Activated T-cell treated with anti-CD3 and anti-CD28 coated beads, Interleukin-2, amount 50 U/mL, for 24 hours (primary cell): ENCODE data around the gene APPL1.

Experiments
- DNase-seq: peaks from one replicate; pipeline ENCODE4 v3.0.0-alpha.2; 2020
- H3K27ac Mint-ChIP-seq: 2 replicates; pipeline ENCODE4 v1.8.0; 2020; ENCODE audit warnings: mild to moderate bottlenecking, mixed read lengths
- H3K27me3 Mint-ChIP-seq: 2 replicates; pipeline ENCODE4 v1.8.0; 2020; ENCODE audit warnings: mixed read lengths
- H3K36me3 Mint-ChIP-seq: 2 replicates; pipeline ENCODE4 v1.8.0; 2020; ENCODE audit warnings: low read depth, mixed read lengths
- H3K4me1 Mint-ChIP-seq: 2 replicates; pipeline ENCODE4 v1.8.0; 2020; ENCODE audit warnings: low read depth, mixed read lengths
- H3K4me3 Mint-ChIP-seq: 2 replicates; pipeline ENCODE4 v1.8.0; 2020; ENCODE audit warnings: mild to moderate bottlenecking, moderate library complexity, mixed read lengths
- H3K9me3 Mint-ChIP-seq: 2 replicates; pipeline ENCODE4 v1.8.0; 2020; ENCODE audit warnings: mixed read lengths

Gene APPL1

DNA sequence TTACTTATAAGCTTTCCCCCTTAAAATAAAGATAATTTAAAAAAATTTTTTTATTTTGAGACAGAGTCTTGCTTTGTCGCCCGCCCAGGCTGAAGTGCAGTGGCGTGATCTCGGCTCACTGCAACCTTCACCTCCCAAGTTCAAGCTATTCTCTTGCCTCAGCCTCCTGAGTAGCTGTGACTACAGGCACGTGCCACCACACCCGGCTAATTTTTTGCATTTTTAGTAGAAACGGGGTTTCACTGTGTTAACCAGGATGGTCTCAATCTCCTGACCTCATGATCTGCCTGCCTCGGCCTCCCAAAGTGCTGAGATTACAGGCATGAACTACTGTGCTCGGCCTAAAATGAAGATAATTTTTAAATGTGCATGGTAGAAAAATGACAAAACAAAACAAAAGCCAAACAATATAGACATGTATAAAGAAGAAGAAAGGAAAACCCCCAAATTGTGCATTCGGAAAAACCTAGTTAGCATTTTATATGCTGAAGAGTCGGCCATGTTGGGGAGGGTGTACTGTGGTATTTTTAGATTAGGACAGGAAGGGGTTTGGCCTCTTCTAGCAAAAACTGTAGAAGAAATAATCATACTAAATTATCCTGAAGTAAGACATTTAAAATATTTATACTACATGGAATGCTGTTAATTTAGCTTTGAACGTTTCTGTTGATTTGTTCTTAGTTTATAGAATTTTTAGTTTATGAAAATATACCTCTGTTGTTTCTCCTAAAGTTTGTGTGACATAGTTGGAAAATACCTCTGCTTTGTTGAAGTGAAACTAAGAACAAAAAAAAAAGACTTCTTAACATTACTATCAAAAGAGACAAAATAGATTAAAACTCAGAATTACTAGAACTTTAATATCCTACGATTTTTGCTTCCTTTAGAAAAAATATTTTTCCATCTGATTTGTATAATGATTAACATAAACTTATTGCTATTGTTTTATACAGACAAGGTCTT lies 7.4 kb downstream of the APPL1 start:
- Mint-ChIP-seq H3K9me3 (peaks cover 2% of the 10 kb centered on the region), H3K4me1 (peaks cover 27% of the 10 kb centered on the region), H3K27me3 (no peaks in the 10 kb centered on the region), H3K27ac (no peak overlapping the region), H3K36me3 (peaks cover 43% of the 10 kb centered on the region), H3K4me3 (no peak overlapping the region)
- DNase-seq, result no peak

- no peak for DNase-seq
- Mint-ChIP-seq H3K4me3 (no peak overlapping the region), H3K9me3 (no peaks in the 10 kb centered on the region), H3K27me3 (no peaks in the 10 kb centered on the region), H3K4me1 (no peaks in the 10 kb centered on the region), H3K27ac (no peak overlapping the region), H3K36me3 (peaks cover 85% of the 10 kb centered on the region)
These were observed 17.4 kb downstream of the APPL1 start for GRCh38 chr3:57244946-57245345.

DNA sequence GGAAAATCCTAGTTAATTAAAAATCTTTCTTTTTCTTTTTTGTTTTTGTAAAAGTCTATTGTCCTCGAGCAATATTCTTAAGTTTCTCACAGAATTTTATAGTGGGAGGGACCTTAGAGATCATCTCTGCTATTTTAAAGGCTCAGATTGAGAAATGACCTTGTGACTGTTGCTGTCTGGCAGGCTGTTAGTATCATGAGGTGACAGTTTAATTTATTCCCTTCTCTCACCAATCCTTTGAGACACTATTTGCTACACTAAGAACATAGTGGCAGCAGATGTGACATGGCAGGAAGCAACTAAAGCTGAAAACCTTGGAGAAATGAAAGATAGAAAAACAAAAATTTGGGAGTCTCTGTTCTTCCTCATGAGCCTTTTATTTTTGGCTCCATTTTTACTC lies 24.9 kb downstream of the APPL1 start:
- no peak for DNase-seq
- Mint-ChIP-seq H3K4me1 (no peaks in the 10 kb centered on the region), H3K4me3 (no peak overlapping the region), H3K9me3 (no peaks in the 10 kb centered on the region), H3K36me3 (peaks cover 62% of the 10 kb centered on the region), H3K27me3 (no peaks in the 10 kb centered on the region), H3K27ac (no peak overlapping the region)

GRCh38 chr3:57256844-57257243 lies 29.3 kb downstream of the APPL1 start:
- Mint-ChIP-seq H3K27ac (no peak overlapping the region), H3K4me1 (no peaks in the 10 kb centered on the region), H3K9me3 (no peaks in the 10 kb centered on the region)

GRCh38 chr3:57257678-57258077 lies 30.1 kb downstream of the APPL1 start:
- no peaks in the 10 kb centered on the region for H3K27me3 Mint-ChIP-seq
- no peaks in the 10 kb centered on the region for H3K9me3 Mint-ChIP-seq
- no peak overlapping the region for H3K4me3 Mint-ChIP-seq
- H3K4me1 Mint-ChIP-seq, result no peaks in the 10 kb centered on the region
- H3K27ac Mint-ChIP-seq, result no peak overlapping the region
- DNase-seq, result no peak
- peaks cover 74% of the 10 kb centered on the region for H3K36me3 Mint-ChIP-seq

More at GRCh38 chr3:57256844-57257243, 29.3 kb downstream of the APPL1 start:
- H3K4me3 Mint-ChIP-seq, result no peak overlapping the region
- H3K27me3 Mint-ChIP-seq, result no peaks in the 10 kb centered on the region
- H3K36me3 Mint-ChIP-seq, result peaks cover 75% of the 10 kb centered on the region
- no peak for DNase-seq

DNA sequence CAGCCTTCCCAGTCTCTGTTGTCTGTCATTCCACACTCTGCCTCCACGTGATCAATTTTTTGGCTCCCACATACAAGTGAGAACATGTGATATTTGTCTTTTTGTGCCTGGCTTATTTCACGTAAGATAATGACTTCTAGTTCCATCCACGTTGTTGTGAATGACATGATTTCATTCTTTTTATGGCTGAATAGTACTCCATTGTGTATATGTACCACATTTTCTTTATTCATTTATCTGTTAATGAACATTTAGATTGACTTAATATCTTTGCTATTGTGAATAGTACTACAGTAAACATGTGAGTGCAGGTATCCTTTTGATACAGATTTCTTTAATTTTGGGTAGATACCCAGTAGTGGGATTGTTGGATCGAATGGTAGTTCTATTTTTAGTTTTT lies 33.6 kb downstream of the APPL1 start:
- peaks cover 6% of the 10 kb centered on the region for H3K9me3 Mint-ChIP-seq
- H3K27ac Mint-ChIP-seq, result no peak overlapping the region
- H3K27me3 Mint-ChIP-seq, result no peaks in the 10 kb centered on the region
- no peaks in the 10 kb centered on the region for H3K4me1 Mint-ChIP-seq
- no peak overlapping the region for H3K4me3 Mint-ChIP-seq
- H3K36me3 Mint-ChIP-seq, result peaks cover 87% of the 10 kb centered on the region
- DNase-seq, result no peak

DNA sequence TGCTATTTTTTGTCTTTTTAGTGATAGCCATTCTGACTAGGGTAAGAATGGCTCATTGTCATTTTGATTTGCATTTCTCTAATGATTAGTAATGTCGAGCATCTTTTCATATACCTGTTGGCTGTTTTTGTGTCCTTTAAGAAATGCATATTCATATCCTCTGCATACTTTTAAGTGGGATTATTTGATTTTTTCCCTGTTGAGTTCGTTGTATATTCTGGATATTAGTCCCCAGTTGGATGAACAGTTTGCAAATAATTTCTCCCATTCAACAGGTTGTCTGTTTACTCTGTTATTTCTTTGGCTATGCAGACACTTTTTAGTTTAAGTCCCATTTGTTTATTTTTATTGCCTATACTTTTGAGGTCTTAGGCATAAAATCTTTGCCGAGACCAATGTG lies 34.4 kb downstream of the APPL1 start:
- no peak overlapping the region for H3K4me3 Mint-ChIP-seq
- H3K9me3 Mint-ChIP-seq, result peaks cover 6% of the 10 kb centered on the region
- H3K27ac Mint-ChIP-seq, result no peak overlapping the region
- no peak for DNase-seq
- peaks cover 93% of the 10 kb centered on the region for H3K36me3 Mint-ChIP-seq
- no peaks in the 10 kb centered on the region for H3K4me1 Mint-ChIP-seq
- no peaks in the 10 kb centered on the region for H3K27me3 Mint-ChIP-seq

GRCh38 chr3:57268416-57268815 lies 40.9 kb downstream of the APPL1 start:
- no peaks in the 10 kb centered on the region for H3K27me3 Mint-ChIP-seq
- peaks cover 89% of the 10 kb centered on the region for H3K36me3 Mint-ChIP-seq
- H3K9me3 Mint-ChIP-seq, result peaks cover 4% of the 10 kb centered on the region
- H3K4me1 Mint-ChIP-seq, result no peaks in the 10 kb centered on the region
- DNase-seq, result no peak
- no peak overlapping the region for H3K27ac Mint-ChIP-seq
- H3K4me3 Mint-ChIP-seq, result no peak overlapping the region

GRCh38 chr3:57274845-57275244 lies 47.3 kb downstream of the APPL1 start:
- no peaks in the 10 kb centered on the region for H3K27me3 Mint-ChIP-seq
- H3K36me3 Mint-ChIP-seq, result peaks cover 49% of the 10 kb centered on the region
- no peak for DNase-seq
- H3K4me1 Mint-ChIP-seq, result no peaks in the 10 kb centered on the region
- H3K4me3 Mint-ChIP-seq, result no peak overlapping the region
- H3K9me3 Mint-ChIP-seq, result peaks cover 3% of the 10 kb centered on the region
- H3K27ac Mint-ChIP-seq, result no peak overlapping the region

GRCh38 chr3:57275393-57275792 lies 47.9 kb downstream of the APPL1 start:
- Mint-ChIP-seq H3K36me3 (peaks cover 44% of the 10 kb centered on the region), H3K27ac (no peak overlapping the region), H3K4me3 (no peak overlapping the region), H3K27me3 (no peaks in the 10 kb centered on the region), H3K9me3 (peaks cover 3% of the 10 kb centered on the region), H3K4me1 (no peaks in the 10 kb centered on the region)
- no peak for DNase-seq

DNA sequence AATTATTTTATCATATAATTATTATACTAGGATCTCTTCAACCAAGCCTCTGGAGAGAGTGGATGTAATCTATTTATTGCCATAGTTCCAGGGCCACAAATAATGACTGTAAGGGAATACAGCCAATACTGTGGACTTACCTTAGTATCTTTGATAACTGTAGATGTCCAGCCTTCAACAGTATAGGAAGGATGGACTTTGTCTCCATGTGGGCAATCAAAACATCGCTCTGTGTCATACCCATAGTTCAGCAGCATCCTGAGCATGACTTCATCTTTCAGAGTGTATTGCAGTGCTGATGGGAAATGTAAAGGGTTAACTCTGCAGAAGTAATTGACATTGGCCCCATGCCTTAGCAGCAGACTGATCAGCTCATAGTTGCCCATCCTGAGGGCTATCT lies 50.7 kb downstream of the APPL1 start:
- Mint-ChIP-seq H3K4me1 (no peaks in the 10 kb centered on the region), H3K36me3 (peaks cover 22% of the 10 kb centered on the region), H3K4me3 (no peak overlapping the region), H3K27me3 (no peaks in the 10 kb centered on the region), H3K27ac (no peak overlapping the region), H3K9me3 (peaks cover 3% of the 10 kb centered on the region)
- DNase-seq, result no peak

DNA sequence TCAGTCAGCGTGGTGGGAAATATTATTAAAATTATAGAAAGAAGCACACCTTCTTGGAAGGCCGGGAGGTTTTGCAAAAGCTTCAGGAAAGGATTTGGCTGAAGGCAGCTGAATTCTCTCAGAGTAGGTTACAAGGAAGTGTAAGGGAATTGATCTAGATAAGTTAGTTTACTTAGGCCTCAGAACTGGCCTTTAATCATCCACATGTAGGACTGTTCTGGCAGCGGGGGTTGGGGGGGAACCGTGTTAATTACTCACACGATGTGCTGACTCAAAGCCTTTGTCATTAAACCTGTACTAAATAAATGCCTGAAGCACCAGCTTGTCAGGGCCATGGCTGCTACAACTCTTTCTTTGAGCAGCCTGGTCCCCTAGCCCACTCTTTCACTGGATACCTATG lies 52.2 kb downstream of the APPL1 start:
- Mint-ChIP-seq H3K9me3 (peaks cover 3% of the 10 kb centered on the region), H3K36me3 (peaks cover 11% of the 10 kb centered on the region), H3K27ac (no peak overlapping the region), H3K27me3 (no peaks in the 10 kb centered on the region), H3K4me1 (no peaks in the 10 kb centered on the region), H3K4me3 (no peak overlapping the region)
- no peak for DNase-seq

GRCh38 chr3:57281715-57282114 lies 54.2 kb downstream of the APPL1 start:
- H3K9me3 Mint-ChIP-seq, result peaks cover 3% of the 10 kb centered on the region
- H3K4me1 Mint-ChIP-seq, result no peaks in the 10 kb centered on the region
- no peak overlapping the region for H3K27ac Mint-ChIP-seq
- no peak for DNase-seq
- H3K27me3 Mint-ChIP-seq, result no peaks in the 10 kb centered on the region
- H3K4me3 Mint-ChIP-seq, result no peak overlapping the region
- H3K36me3 Mint-ChIP-seq, result peaks cover 7% of the 10 kb centered on the region

DNA sequence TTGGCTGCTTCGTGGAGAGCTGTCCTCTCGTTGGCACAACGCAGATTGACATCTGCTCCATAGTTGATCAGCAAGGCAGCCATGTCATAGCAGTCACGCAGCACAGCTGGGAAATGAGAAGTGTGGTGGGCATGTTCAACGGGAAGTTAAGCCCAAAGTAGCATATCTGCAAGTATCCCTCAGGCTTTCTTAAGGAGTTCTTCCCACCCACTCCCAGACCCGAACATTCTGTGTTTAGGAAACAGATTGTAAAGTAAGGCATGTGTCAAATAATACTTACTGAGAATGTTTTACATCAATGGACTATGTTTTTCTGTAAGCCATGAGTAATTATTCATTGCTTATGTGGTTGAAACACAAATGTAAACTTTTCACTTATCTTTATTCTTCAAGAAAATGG lies 55.8 kb downstream of the APPL1 start:
- Mint-ChIP-seq H3K36me3 (peaks cover 5% of the 10 kb centered on the region), H3K4me1 (no peaks in the 10 kb centered on the region), H3K9me3 (peaks cover 3% of the 10 kb centered on the region), H3K27ac (no peak overlapping the region), H3K4me3 (no peak overlapping the region), H3K27me3 (no peaks in the 10 kb centered on the region)
- no peak for DNase-seq

DNA sequence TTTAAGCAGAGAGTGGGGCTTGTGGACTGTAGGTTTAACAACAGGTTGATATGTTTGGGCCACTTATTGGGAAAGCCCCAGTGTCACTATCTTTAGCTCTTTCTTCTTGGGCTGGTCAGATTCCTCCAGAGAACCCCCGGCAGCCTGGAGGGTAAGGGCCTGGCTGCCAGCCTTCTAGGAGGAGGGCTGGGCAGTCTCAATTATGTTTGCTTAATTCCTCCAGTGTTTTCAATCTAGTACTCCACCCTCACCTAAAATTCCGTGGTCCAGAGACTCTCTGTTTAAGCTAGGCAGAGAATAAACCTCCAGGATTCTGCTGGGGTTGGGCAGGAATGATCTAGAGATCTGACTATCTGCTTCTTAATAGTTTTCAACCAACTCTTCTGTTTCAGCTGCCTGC lies 59.7 kb downstream of the APPL1 start:
- Mint-ChIP-seq H3K36me3 (no peaks in the 10 kb centered on the region), H3K9me3 (no peaks in the 10 kb centered on the region), H3K4me3 (no peak overlapping the region), H3K27me3 (peaks cover 18% of the 10 kb centered on the region), H3K4me1 (no peaks in the 10 kb centered on the region), H3K27ac (no peak overlapping the region)
- no peak for DNase-seq
